Rectal smooth muscle tissue (tissue), 1 donor: ENCODE results near the gene CEP350.

Experiments used
- H3K27ac ChIP-seq: one replicate; pipeline ENCODE4 v1.7.0; 2013; ENCODE audit warnings: low read depth, low read length, inconsistent platforms
- H3K27me3 ChIP-seq: one replicate; pipeline ENCODE4 v1.7.0; 2013; ENCODE audit warnings: low read length; ENCODE audit not compliant: control insufficient read depth, insufficient read depth
- H3K36me3 ChIP-seq: one replicate; pipeline ENCODE4 v1.7.0; 2013; ENCODE audit warnings: low read length; ENCODE audit not compliant: control insufficient read depth, insufficient read depth
- H3K4me1 ChIP-seq: one replicate; pipeline ENCODE4 v1.7.0; 2013; ENCODE audit warnings: low read length; ENCODE audit not compliant: control insufficient read depth, insufficient read depth
- H3K4me3 ChIP-seq: one replicate; pipeline ENCODE4 v1.7.0; 2013; ENCODE audit warnings: low read length
- H3K9ac ChIP-seq: one replicate; pipeline ENCODE4 v1.7.0; 2013; ENCODE audit warnings: low read length

CEP350 gene

GRCh38 chr1:180163041-180163440 is 208.4 kb downstream of the CEP350 start:
- Histone ChIP-seq H3K27ac (no peak overlapping the region), H3K36me3 (no peaks in the 10 kb centered on the region), H3K4me3 (no peak overlapping the region), H3K9ac (no peak overlapping the region), H3K27me3 (no peaks in the 10 kb centered on the region), H3K4me1 (no peaks in the 10 kb centered on the region)
